Activated CD8-positive, alpha-beta memory T cell treated with anti-CD3 and anti-CD28 coated beads, Interleukin-2, amount 50 U/mL, for 1 hour (primary cell): ENCODE results near the gene RCVRN.

ENCODE experiments used
- DNase-seq: peaks from one replicate; pipeline ENCODE4 v3.0.0-alpha.2; 2020; ENCODE audit errors: extremely low read depth

Gene RCVRN

GRCh38 chr17:9905078-9905415, at the start of gene RCVRN:
Gene RCVRN (minus strand): TSS chr17:9905271. CDS start chr17:9905180, 91 bp downstream.
- DNase-seq = no peak

- DNase-seq = no peak
Observed at GRCh38 chr17:9953492-9953891, 48.4 kb upstream of the RCVRN start.

- no peak for DNase-seq
Observed at GRCh38 chr17:9951803-9952202, 46.7 kb upstream of the RCVRN start.

- DNase-seq = no peak
Observed at GRCh38 chr17:9948928-9949327, 43.9 kb upstream of the RCVRN start.

- no peak for DNase-seq
Observed at GRCh38 chr17:9944704-9945103, 39.6 kb upstream of the RCVRN start.

GRCh38 chr17:9943343-9943742, 38.3 kb upstream of the RCVRN start:
- no peak for DNase-seq

GRCh38 chr17:9942885-9943284, 37.8 kb upstream of the RCVRN start:
- DNase-seq = no peak

- no peak for DNase-seq
Observed at GRCh38 chr17:9941305-9941704, 36.2 kb upstream of the RCVRN start.

GRCh38 chr17:9940841-9941240, 35.8 kb upstream of the RCVRN start:
- DNase-seq = no peak

GRCh38 chr17:9938764-9939163, 33.7 kb upstream of the RCVRN start:
- DNase-seq = no peak

GRCh38 chr17:9937901-9938300, 32.8 kb upstream of the RCVRN start:
- DNase-seq = no peak

- DNase-seq = no peak
Observed at GRCh38 chr17:9937241-9937761, 32.2 kb upstream of the RCVRN start.

GRCh38 chr17:9936095-9936494, 31.0 kb upstream of the RCVRN start:
- DNase-seq = no peak

GRCh38 chr17:9935408-9935807, 30.3 kb upstream of the RCVRN start:
- DNase-seq = no peak

- no peak for DNase-seq
Observed at GRCh38 chr17:9934331-9934730, 29.3 kb upstream of the RCVRN start.

- no peak for DNase-seq
Observed at GRCh38 chr17:9932491-9932890, 27.4 kb upstream of the RCVRN start.

- DNase-seq = no peak
Observed at GRCh38 chr17:9931144-9931741, 26.2 kb upstream of the RCVRN start.

- DNase-seq = no peak
Observed at GRCh38 chr17:9929871-9930270, 24.8 kb upstream of the RCVRN start.

- DNase-seq = no peak
Observed at GRCh38 chr17:9928601-9929333, 23.7 kb upstream of the RCVRN start.

- no peak for DNase-seq
Observed at GRCh38 chr17:9926150-9926804, 21.2 kb upstream of the RCVRN start.

- no peak for DNase-seq
Observed at GRCh38 chr17:9925457-9925856, 20.4 kb upstream of the RCVRN start.

- no peak for DNase-seq
Observed at GRCh38 chr17:9924735-9925191, 19.7 kb upstream of the RCVRN start.
